CD1c-positive myeloid dendritic cell (primary cell): ENCODE measurements around the gene TMEM121B.
A peak's percentile ranks its signal among the peaks of the same experiment; 100 is the strongest.
"Not testable (repeated sequence)": the region's sequence is repeated elsewhere in the genome, so short reads cannot be mapped to it uniquely, and the experiment has no call there.

Source experiments
- DNase-seq: peaks from one replicate; pipeline ENCODE4 v3.0.0-alpha.2; 2016; ENCODE audit errors: extremely low spot score

TMEM121B gene

GRCh38 chr22:17121233-17122195 lies at the start of gene TMEM121B:
Gene TMEM121B (minus strand): TSS chr22:17121360. CDS start chr22:17121127, 233 bp downstream.
- DNase-seq, result peak; percentile 89

DNA sequence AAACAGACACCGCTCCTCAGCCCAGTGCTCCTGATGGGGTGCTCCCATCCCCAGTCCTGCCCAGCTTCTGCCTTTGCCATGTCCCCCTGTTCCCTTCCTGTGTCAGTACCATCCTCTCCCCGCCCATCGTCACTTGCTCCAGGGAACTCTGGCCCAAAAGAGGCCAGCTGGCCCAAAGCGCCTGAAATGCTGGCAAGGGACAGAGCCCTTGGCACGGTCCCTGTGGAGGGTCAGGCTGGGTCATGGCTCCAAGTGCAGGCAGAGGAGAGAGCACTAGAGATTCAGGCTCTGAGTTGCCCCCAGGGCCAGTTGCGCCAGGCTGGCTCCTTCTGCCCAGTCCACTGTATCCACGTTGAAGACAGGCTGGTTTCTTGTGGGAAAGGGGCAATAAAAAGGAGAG lies 46.3 kb upstream of the TMEM121B start:
- no peak for DNase-seq

GRCh38 chr22:17164392-17165024 lies 43.3 kb upstream of the TMEM121B start:
- DNase-seq, result peak; percentile 21

DNA sequence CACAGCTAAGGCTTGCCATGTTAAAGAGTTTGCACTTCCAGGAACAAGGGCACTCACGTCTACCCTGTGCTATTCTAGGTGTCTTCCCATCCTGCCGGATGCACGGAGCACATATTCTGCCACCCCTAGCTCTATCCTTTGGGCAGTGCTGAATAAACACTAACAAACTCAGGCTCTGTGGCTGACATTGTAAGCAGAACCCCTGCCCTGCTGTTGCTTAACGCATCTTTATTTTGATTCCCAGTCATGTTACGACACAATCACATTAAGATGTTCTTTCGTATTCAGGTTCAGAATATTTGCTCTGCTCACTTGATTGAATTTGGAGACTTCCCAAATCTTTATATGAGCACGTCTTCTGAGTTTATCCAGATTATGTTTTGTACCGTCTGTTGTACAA lies 41.6 kb upstream of the TMEM121B start:
- DNase-seq, result no peak

DNA sequence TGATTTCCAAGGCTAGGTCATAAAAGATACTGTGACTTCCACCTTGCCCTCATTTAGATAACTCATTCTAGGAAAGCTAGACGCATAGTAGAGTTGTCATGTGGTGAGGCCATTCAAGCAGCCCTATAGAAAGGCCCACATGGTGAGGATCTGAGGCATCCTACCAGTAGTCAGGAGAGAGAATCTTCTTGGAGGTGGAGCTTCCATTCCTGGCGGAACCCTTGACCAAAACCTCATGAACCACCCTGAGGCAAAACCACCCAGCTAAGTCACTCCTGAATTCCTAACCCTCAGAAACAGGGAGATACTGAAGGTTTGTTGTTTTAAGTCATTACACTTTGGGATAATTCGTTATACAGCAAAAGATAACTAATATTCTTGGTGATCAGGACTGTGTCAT lies 40.8 kb upstream of the TMEM121B start:
- DNase-seq, result no peak

DNA sequence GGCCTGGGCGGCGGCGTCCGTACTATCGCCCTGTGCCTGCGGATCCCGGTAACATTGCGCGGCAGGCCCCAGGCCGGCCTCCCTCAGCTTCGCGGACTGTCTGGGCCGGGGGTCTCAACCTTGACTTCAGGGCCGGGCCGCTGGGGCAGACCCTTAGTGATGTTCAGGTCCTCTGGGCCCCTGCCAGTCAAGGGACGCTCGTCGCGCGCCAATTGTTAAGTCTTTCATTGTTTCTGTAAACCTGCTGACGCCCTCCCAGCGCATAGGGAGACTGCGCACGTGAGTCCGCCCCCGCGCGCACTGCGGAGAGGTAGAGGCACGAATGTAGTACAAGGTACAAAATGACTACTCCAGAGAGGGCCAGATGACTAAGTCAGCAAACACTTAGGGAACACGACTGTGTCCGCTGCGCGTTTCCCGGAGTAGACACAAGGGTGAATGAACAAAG lies 38.4 kb upstream of the TMEM121B start:
- DNase-seq, result peak; percentile 50

GRCh38 chr22:17158568-17159503 lies 37.7 kb upstream of the TMEM121B start, which contains the start of gene HDHD5:
Gene HDHD5 (minus strand): TSS chr22:17159277. CDS start chr22:17159251, 26 bp downstream.
- peak; percentile 93 for DNase-seq

DNA sequence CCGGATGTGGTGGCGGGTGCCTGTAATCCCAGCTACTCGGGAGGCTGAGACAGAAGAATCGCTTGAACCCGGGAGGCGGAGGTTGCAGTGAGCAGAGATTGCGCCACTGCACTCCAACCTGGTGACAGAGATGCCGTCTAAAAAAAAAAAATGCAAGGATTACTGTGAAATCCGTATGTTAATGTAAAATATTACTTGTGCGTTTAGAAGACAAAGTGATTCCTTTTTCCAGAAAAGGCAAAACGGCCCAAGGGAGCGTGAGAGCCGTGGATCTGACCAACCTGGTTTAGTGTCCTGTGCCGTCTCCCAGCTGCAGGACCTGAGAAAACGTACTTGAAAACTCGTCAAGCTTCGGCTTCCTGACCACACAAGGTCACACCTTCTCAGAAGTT lies 37.0 kb upstream of the TMEM121B start:
- DNase-seq, result no peak

DNA sequence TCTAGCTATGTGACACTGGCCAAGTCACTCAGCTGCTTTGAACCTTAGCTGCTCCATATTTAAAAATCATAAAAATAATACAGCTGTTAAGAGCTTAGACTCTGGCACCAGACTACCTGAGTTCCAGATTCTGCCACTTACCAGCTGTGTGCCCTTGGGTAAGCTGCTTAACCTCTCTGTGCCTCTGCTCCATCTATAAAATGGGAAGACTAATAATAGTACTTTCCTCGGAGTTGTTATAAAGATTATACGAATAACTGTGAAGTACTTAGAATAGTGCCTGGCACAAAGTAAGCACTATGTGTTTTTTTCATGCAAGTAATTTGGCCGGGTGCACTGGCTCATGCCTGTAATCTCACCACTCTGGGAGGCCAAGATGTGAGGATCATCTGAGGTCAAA lies 36.6 kb upstream of the TMEM121B start:
- DNase-seq, result no peak

- no peak for DNase-seq
These were observed 34.8 kb upstream of the TMEM121B start for GRCh38 chr22:17155941-17156340.

- no peak for DNase-seq
These were observed 31.8 kb upstream of the TMEM121B start for GRCh38 chr22:17152971-17153370.

DNA sequence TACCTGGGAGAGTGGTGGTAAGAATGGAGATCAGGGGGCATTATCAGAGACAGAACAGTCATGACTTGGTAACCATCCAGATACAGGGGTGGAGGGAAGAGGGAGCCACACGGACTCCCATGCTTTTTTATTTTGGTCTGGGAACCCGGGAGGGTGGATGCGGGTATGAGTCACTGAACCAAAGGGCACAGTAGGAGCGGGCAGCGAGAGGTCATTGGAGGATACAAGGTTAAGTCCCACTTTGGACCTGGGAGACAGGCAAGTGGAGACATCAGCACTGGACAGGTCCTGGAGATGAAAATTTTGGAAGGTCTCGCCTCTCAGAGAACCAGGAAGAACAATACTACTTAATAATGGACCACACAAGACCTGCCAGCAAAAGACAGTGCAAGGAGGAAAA lies 31.2 kb upstream of the TMEM121B start:
- DNase-seq, result no peak

GRCh38 chr22:17149076-17149815 lies 28.1 kb upstream of the TMEM121B start:
- DNase-seq, result no peak

GRCh38 chr22:17147458-17147857 lies 26.3 kb upstream of the TMEM121B start:
- not testable (repeated sequence) for DNase-seq

GRCh38 chr22:17145021-17145680 lies 24.0 kb upstream of the TMEM121B start:
- no peak for DNase-seq

- DNase-seq, result no peak
These were observed 22.7 kb upstream of the TMEM121B start for GRCh38 chr22:17143826-17144225.

- DNase-seq, result no peak
These were observed 21.9 kb upstream of the TMEM121B start for GRCh38 chr22:17143101-17143500.

- DNase-seq, result no peak
These were observed 19.9 kb upstream of the TMEM121B start for GRCh38 chr22:17140826-17141766.

GRCh38 chr22:17140022-17140421 lies 18.9 kb upstream of the TMEM121B start:
- no peak for DNase-seq
